ENCODE results near the gene POP4.

POP4 gene

DNA sequence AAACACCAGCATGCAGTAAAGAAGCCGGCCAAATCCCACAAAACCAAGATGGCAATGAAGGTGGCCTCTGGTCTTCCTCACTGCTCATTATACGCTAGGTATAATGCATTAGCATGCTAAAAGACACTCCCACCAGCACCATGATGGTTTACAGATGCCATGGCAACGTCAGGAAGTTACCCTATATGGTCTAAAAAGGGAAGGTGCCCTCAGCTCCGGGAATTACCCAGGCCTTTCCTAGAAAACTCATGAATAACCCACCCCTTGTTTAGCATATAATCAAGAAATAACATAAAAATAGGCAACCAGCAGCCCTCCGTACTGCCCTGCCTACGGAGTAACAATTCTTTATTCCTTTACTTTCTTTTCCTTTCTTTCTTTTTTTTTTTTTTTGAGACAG lies 38.1 kb downstream of the POP4 start:
- Histone ChIP-seq H3K9me3 (ENCODE audit: control insufficient read depth, low read length) (no peaks in the 10 kb centered on the region), H3K9ac (ENCODE audit: low read length) (no peak overlapping the region), H3K4me1 (ENCODE audit: control insufficient read depth, insufficient read depth, low read depth, low read length) (no peaks in the 10 kb centered on the region), H2AFZ (ENCODE audit: low read depth, low read length) (no peak overlapping the region), H2BK15ac (ENCODE audit: low read depth, poor library complexity, severe bottlenecking) (no peak overlapping the region), H3K36me3 (ENCODE audit: control insufficient read depth in 1 of 2, insufficient read depth in 2 of 2, low read depth in 1 of 2, low read length in 2 of 2) (no peaks in the 10 kb centered on the region), H2BK120ac (ENCODE audit: low read depth, low read length) (no peak overlapping the region), H4K8ac (ENCODE audit: low read length) (no peak overlapping the region), H3K4me3 (ENCODE audit: insufficient read depth in 1 of 2, low read depth in 1 of 2, low read length in 2 of 2) (no peak overlapping the region), H2BK12ac (ENCODE audit: low read length in 2 of 2) (no peak overlapping the region), H3K4ac (ENCODE audit: low read depth in 1 of 2, low read length in 2 of 2) (no peak overlapping the region), H3K14ac (ENCODE audit: low read length in 2 of 2) (no peak overlapping the region), H3K79me1 (replicated peaks; ENCODE audit: low read length, poor library complexity, severe bottlenecking) (no peaks in the 10 kb centered on the region), H2AK5ac (ENCODE audit: low read length, severe bottlenecking) (no peak overlapping the region), H3K4me2 (ENCODE audit: low read length, poor library complexity, severe bottlenecking) (no peak overlapping the region), H4K91ac (ENCODE audit: low read length) (no peak overlapping the region), H3K18ac (ENCODE audit: low read depth in 1 of 2, low read length in 2 of 2) (no peak overlapping the region), H3K27me3 (ENCODE audit: control insufficient read depth in 1 of 2, insufficient read depth in 1 of 2, low read length in 2 of 2) (peaks cover 4 to 13% of the 10 kb centered on the region in 2 experiments), H2BK5ac (ENCODE audit: low read depth, low read length, poor library complexity, severe bottlenecking) (no peak overlapping the region), H3K23ac (ENCODE audit: low read length in 2 of 2) (no peak overlapping the region), H3K27ac (ENCODE audit: low read length, poor library complexity, severe bottlenecking) (no peak overlapping the region)
- DNase-seq: no peak
- WGBS: 79% methylated on average over 6 of the region's 6 CpGs

DNA sequence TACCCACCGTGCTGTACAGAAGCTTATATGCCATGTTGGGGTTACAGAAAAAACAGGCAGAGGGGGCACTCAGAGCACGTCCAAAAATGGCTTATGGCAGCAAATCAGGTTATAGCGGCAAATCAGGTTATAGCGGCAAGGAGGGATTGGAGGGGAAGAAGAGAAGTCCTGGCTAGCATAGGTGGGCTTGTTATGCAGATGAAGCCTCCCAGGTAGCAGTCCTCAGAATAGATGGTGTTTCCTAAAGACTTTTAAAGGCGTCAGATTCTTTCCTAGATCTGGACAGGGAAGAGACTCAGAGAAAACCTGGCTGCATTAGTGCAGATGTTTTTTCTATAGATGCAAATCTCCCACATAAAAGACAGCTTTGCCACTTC lies 39.4 kb downstream of the POP4 start:
- no peak overlapping the region for H4K8ac ChIP-seq (ENCODE audit: low read length)
- H2BK12ac ChIP-seq (ENCODE audit: low read length in 2 of 2): no peak overlapping the region
- no peak overlapping the region for H2AK5ac ChIP-seq (ENCODE audit: low read length, severe bottlenecking)
- no peak overlapping the region for H2AFZ ChIP-seq (ENCODE audit: low read depth, low read length)
- no peak overlapping the region for H3K23ac ChIP-seq (ENCODE audit: low read length in 2 of 2)
- no peak overlapping the region for H3K4ac ChIP-seq (ENCODE audit: low read depth in 1 of 2, low read length in 2 of 2)
- no peaks in the 10 kb centered on the region for H3K4me1 ChIP-seq (ENCODE audit: control insufficient read depth, insufficient read depth, low read depth, low read length)
- H3K36me3 ChIP-seq (ENCODE audit: control insufficient read depth in 1 of 2, insufficient read depth in 2 of 2, low read depth in 1 of 2, low read length in 2 of 2): no peaks in the 10 kb centered on the region
- peak overlapping the region; percentile 39 for H4K91ac ChIP-seq (ENCODE audit: low read length)
- H3K4me2 ChIP-seq (ENCODE audit: low read length, poor library complexity, severe bottlenecking): no peak overlapping the region
- H3K9ac ChIP-seq (ENCODE audit: low read length): peak overlapping the region; percentile 7
- H2BK120ac ChIP-seq (ENCODE audit: low read depth, low read length): no peak overlapping the region
- no peak overlapping the region for H2BK5ac ChIP-seq (ENCODE audit: low read depth, low read length, poor library complexity, severe bottlenecking)
- H3K14ac ChIP-seq (ENCODE audit: low read length in 2 of 2): no peak overlapping the region
- no peak overlapping the region for H2BK15ac ChIP-seq (ENCODE audit: low read depth, poor library complexity, severe bottlenecking)
- DNase-seq: no peak
- no peaks in the 10 kb centered on the region for H3K79me1 ChIP-seq (replicated peaks; ENCODE audit: low read length, poor library complexity, severe bottlenecking)
- peak overlapping the region in 1 of 2 experiments; percentile 61 for H3K4me3 ChIP-seq (ENCODE audit: insufficient read depth in 1 of 2, low read depth in 1 of 2, low read length in 2 of 2)
- H3K18ac ChIP-seq (ENCODE audit: low read depth in 1 of 2, low read length in 2 of 2): no peak overlapping the region
- 42% methylated on average over 4 of the region's 5 CpGs for WGBS
- H3K9me3 ChIP-seq (ENCODE audit: control insufficient read depth, low read length): no peaks in the 10 kb centered on the region
- H3K27ac ChIP-seq (ENCODE audit: low read length, poor library complexity, severe bottlenecking): no peak overlapping the region
- peaks cover 4 to 13% of the 10 kb centered on the region in 2 experiments for H3K27me3 ChIP-seq (ENCODE audit: control insufficient read depth in 1 of 2, insufficient read depth in 1 of 2, low read length in 2 of 2)

DNA sequence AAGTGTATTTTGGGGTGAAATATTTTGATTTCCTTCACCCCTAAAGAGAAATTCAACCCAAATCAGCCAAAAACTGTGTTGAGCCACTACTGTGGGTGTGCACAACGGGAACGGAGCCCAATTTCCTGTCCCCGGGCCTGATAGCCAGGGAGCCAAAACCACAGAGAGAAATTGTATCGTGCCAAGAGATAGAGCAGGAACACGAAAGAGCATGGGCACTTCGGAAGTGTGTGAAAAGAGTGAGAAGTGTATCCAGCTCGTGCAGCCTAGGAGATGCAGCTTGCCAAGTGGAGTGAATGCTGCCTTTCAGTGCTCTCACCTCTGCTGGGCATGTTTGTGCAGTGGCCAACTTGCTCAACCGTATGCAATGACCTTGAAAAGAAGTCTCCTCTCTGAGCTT lies 39.8 kb downstream of the POP4 start:
- H2BK5ac ChIP-seq (ENCODE audit: low read depth, low read length, poor library complexity, severe bottlenecking): no peak overlapping the region
- peaks cover 4 to 13% of the 10 kb centered on the region in 2 experiments for H3K27me3 ChIP-seq (ENCODE audit: control insufficient read depth in 1 of 2, insufficient read depth in 1 of 2, low read length in 2 of 2)
- no peaks in the 10 kb centered on the region for H3K79me1 ChIP-seq (replicated peaks; ENCODE audit: low read length, poor library complexity, severe bottlenecking)
- WGBS: 72% methylated on average over 8 of the region's 8 CpGs
- no peak overlapping the region for H3K23ac ChIP-seq (ENCODE audit: low read length in 2 of 2)
- H3K9ac ChIP-seq (ENCODE audit: low read length): peak overlapping the region; percentile 7
- H2BK12ac ChIP-seq (ENCODE audit: low read length in 2 of 2): no peak overlapping the region
- H2AK5ac ChIP-seq (ENCODE audit: low read length, severe bottlenecking): no peak overlapping the region
- H3K4me1 ChIP-seq (ENCODE audit: control insufficient read depth, insufficient read depth, low read depth, low read length): no peaks in the 10 kb centered on the region
- H3K4ac ChIP-seq (ENCODE audit: low read depth in 1 of 2, low read length in 2 of 2): no peak overlapping the region
- no peaks in the 10 kb centered on the region for H3K9me3 ChIP-seq (ENCODE audit: control insufficient read depth, low read length)
- H3K27ac ChIP-seq (ENCODE audit: low read length, poor library complexity, severe bottlenecking): no peak overlapping the region
- H3K36me3 ChIP-seq (ENCODE audit: control insufficient read depth in 1 of 2, insufficient read depth in 2 of 2, low read depth in 1 of 2, low read length in 2 of 2): no peaks in the 10 kb centered on the region
- H4K8ac ChIP-seq (ENCODE audit: low read length): no peak overlapping the region
- no peak overlapping the region for H2AFZ ChIP-seq (ENCODE audit: low read depth, low read length)
- no peak for DNase-seq
- H3K4me3 ChIP-seq (ENCODE audit: insufficient read depth in 1 of 2, low read depth in 1 of 2, low read length in 2 of 2): peak overlapping the region in 1 of 2 experiments; percentile 61
- H4K91ac ChIP-seq (ENCODE audit: low read length): no peak overlapping the region
- H2BK120ac ChIP-seq (ENCODE audit: low read depth, low read length): no peak overlapping the region
- H3K18ac ChIP-seq (ENCODE audit: low read depth in 1 of 2, low read length in 2 of 2): no peak overlapping the region
- H2BK15ac ChIP-seq (ENCODE audit: low read depth, poor library complexity, severe bottlenecking): no peak overlapping the region
- H3K4me2 ChIP-seq (ENCODE audit: low read length, poor library complexity, severe bottlenecking): no peak overlapping the region
- no peak overlapping the region for H3K14ac ChIP-seq (ENCODE audit: low read length in 2 of 2)

DNA sequence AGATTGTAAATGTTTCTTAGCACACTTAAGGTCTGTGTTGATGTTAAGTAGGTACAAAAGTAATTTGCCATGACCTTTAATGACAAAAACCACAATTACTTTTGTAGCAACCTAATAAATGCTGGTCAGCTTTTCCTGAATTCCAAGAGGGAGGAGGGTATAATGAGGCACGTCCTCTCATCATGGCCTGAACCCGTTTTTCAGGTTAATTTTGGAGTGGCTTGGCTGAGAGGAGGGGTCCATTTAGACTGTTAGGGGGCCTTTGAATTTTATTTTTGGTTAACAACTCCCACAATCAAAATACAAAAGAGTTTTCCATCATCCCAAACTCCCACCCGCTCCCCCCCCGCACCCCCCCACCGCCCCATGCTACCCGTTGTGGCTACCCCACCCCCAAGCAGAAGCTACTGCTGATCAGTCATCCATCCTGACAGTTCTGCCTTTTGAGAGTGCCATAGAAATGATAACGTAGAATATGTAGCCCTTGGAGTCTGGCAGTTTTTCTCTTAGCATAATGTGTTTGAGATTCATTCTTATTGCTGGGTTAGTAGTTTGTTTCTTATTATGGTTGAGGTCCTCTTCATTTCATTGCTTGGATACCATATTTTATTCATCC lies 44.8 kb downstream of the POP4 start:
- H3K14ac ChIP-seq (ENCODE audit: low read length in 2 of 2): no peak overlapping the region
- no peak overlapping the region for H2AFZ ChIP-seq (ENCODE audit: low read depth, low read length)
- no peak overlapping the region for H3K4me2 ChIP-seq (ENCODE audit: low read length, poor library complexity, severe bottlenecking)
- no peak overlapping the region for H3K18ac ChIP-seq (ENCODE audit: low read depth in 1 of 2, low read length in 2 of 2)
- H3K79me1 ChIP-seq (replicated peaks; ENCODE audit: low read length, poor library complexity, severe bottlenecking): no peaks in the 10 kb centered on the region
- H3K4me3 ChIP-seq (ENCODE audit: insufficient read depth in 1 of 2, low read depth in 1 of 2, low read length in 2 of 2): no peak overlapping the region
- no peak overlapping the region for H2BK120ac ChIP-seq (ENCODE audit: low read depth, low read length)
- no peak overlapping the region for H3K4ac ChIP-seq (ENCODE audit: low read depth in 1 of 2, low read length in 2 of 2)
- H3K27ac ChIP-seq (ENCODE audit: low read length, poor library complexity, severe bottlenecking): no peak overlapping the region
- no peak overlapping the region for H2BK12ac ChIP-seq (ENCODE audit: low read length in 2 of 2)
- no peak overlapping the region for H2AK5ac ChIP-seq (ENCODE audit: low read length, severe bottlenecking)
- no peak overlapping the region for H4K91ac ChIP-seq (ENCODE audit: low read length)
- no peaks in the 10 kb centered on the region for H3K4me1 ChIP-seq (ENCODE audit: control insufficient read depth, insufficient read depth, low read depth, low read length)
- 58% methylated on average over 3 of the region's 7 CpGs for WGBS
- H3K9ac ChIP-seq (ENCODE audit: low read length): no peak overlapping the region
- no peaks in the 10 kb centered on the region for H3K36me3 ChIP-seq (ENCODE audit: control insufficient read depth in 1 of 2, insufficient read depth in 2 of 2, low read depth in 1 of 2, low read length in 2 of 2)
- H4K8ac ChIP-seq (ENCODE audit: low read length): no peak overlapping the region
- H2BK5ac ChIP-seq (ENCODE audit: low read depth, low read length, poor library complexity, severe bottlenecking): no peak overlapping the region
- H3K27me3 ChIP-seq (ENCODE audit: control insufficient read depth in 1 of 2, insufficient read depth in 1 of 2, low read length in 2 of 2): peaks cover 0 to 16% of the 10 kb centered on the region in 2 experiments
- no peaks in the 10 kb centered on the region for H3K9me3 ChIP-seq (ENCODE audit: control insufficient read depth, low read length)
- H3K23ac ChIP-seq (ENCODE audit: low read length in 2 of 2): no peak overlapping the region
- no peak for DNase-seq
- H2BK15ac ChIP-seq (ENCODE audit: low read depth, poor library complexity, severe bottlenecking): no peak overlapping the region
